CMK (cell line): Measurements from ENCODE around the gene TMED5.
"Not testable (repeated sequence)": the region's sequence is repeated elsewhere in the genome, so short reads cannot be mapped to it uniquely, and the experiment has no call there.

ENCODE experiments used
- DNase-seq: peaks from one replicate; pipeline ENCODE4 v3.0.0-alpha.2; 2010; ENCODE audit warnings: low read depth

Gene TMED5

GRCh38 chr1:93179886-93180722, at the start of gene TMED5:
TSS of gene TMED5 (minus strand) at chr1:93180413. CDS start at chr1:93180242, 171 bp downstream.
- peak; percentile 78 for DNase-seq

GRCh38 chr1:93223023-93223675, 42.9 kb upstream of the TMED5 start:
- no peak for DNase-seq

DNA sequence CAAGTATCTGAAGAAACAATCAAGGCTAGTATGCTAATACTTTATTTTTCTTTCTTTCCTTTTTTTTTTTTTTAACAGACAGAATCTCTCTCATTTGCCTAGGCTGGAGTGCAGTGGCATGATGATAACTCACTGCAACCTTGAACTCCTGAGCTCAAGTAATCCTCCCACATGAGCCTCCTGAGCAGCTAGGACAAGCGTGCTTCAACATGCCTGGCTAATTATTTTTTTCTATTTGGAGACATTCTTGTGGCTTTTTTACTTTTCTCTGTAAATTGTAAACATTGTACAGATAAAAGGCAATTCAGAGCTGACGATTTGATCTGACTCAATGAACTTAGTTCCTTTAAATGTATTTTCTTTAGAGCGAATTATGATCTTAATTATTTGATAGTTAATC, 41.7 kb upstream of the TMED5 start:
- DNase-seq, result no peak

DNA sequence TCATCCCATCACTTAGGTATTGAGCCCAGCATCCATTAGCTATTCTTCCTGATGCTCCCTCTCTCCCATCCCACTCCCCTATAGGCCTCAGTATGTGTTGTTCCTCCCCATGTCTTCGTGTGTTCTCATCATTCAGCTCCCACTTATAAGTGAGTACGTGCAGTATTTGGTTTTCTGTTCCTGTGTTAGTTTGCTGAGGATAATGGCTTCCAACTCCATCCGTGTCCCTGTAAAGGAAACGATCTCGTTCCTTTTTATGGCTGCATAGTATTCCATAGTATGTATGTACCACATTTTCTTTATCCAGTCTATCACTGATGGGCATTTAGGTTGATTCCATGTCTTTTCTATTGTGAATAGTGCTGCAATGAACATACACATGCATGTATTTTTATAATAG, 40.5 kb upstream of the TMED5 start:
- DNase-seq, result not testable (repeated sequence)

DNA sequence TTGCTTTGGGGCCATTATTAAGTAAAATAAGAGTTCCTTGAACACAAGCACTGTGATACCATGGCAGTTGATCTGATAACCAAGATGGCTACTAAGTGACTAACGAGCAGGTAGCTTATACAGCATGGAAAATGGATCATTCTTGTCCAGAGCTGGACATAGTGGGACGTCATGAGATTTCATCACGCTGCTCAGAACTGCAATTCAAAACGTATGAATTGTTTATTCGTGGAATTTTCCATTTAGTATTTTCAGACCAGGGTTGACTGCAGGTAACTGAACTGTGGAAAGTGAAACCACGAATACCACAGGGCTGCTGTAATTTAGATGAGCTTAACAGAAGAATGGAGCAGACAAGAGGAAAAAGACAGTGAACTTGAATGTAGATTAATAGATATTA, 39.2 kb upstream of the TMED5 start:
- no peak for DNase-seq

GRCh38 chr1:93215322-93215721, 35.1 kb upstream of the TMED5 start:
- DNase-seq, result no peak

- no peak for DNase-seq
Observed at GRCh38 chr1:93207211-93207610, 27.0 kb upstream of the TMED5 start.

DNA sequence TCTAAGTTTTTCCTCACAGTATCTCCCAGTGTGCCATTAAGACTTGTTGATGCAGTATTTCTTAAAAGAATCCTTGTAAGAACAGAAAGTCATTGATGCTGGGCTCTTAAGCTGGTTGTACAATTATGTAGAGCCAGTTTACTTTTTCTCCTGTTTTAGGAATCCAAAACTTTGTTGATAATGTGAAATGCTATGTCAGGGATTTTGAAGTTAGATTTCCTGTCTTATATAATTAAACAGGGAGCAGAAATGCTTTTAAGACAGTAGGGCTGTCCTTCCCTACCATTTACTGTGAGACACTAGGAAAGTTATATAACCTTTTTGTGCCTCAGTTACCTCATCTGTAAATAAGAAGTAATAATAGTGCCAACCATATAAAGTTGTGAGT, 26.3 kb upstream of the TMED5 start:
- no peak for DNase-seq

DNA sequence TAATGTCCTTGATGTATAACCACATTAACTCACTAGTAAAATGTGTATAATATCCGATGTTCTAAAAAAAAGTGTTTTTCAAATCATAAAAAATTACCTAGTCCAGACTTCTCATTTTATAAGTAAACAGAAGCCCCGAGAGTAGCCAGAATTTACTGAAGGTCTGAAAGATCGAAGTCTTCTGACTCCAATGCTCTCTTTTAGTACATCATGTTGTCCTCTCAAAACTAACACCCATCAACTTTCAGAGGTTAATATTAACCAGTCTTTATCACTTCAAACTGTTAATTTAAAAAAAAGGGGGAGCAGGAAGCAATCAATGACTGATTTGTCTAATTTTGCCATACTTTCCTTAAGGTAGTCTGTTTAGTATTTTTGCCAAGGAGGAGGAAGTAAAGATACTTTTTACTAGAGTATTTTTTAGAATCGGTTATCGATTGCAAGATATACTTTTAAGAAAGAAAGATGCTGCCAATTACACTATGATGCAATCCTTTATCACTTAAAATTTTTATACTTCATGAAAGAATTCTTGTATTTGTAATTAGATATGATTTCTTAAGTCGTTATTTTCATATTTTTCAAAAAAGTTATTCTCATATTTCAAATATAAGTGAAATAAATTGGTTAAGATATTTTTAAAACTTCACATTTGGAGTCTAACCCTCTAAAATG, 25.8 kb upstream of the TMED5 start:
- DNase-seq, result no peak

DNA sequence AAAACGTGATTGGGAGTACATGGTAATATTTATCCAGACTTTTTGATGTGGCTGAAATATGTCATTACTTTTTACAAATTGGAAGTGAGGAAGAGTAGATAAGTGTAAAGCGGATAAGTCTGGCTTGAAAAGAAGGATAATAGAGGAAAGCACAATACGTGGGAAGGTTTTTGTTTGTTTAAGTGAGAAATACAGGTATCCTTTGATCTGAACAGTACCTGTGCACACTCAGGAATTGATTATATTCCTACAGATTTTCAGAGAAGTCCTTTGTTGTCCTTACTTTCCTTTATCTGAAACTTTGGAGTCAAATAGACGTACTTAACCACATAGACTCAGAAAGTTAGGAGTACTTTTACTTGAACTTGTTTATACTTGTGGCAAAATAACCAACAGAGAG, 20.5 kb upstream of the TMED5 start:
- DNase-seq, result no peak

- DNase-seq, result no peak
Observed at GRCh38 chr1:93200086-93200620, 19.9 kb upstream of the TMED5 start.

- DNase-seq, result no peak
Observed at GRCh38 chr1:93199150-93199549, 18.9 kb upstream of the TMED5 start.

- no peak for DNase-seq
Observed at GRCh38 chr1:93196591-93196990, 16.4 kb upstream of the TMED5 start.

GRCh38 chr1:93194231-93194990, 14.2 kb upstream of the TMED5 start:
- DNase-seq, result no peak

DNA sequence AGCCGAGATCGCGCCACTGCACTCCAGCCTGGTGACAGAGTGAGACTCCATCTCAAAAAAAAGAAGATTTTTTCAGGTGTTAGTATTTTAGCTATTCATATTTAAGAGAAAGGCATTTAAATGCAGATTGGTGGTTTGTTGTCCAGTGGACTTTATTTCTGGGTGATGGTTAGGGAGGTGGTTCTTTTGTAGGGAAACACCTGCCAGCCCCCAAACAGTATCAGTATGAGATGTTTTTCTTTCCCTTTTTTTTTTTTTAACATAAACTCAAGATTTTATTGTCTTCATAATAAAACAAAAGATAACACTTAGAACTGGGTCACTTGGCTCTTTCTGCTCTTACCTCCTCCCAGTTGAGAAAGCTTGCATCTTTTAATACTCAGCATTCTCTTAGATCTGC, 10.2 kb upstream of the TMED5 start:
- no peak for DNase-seq

- DNase-seq, result no peak
Observed at GRCh38 chr1:93186667-93187066, 6.5 kb upstream of the TMED5 start.

DNA sequence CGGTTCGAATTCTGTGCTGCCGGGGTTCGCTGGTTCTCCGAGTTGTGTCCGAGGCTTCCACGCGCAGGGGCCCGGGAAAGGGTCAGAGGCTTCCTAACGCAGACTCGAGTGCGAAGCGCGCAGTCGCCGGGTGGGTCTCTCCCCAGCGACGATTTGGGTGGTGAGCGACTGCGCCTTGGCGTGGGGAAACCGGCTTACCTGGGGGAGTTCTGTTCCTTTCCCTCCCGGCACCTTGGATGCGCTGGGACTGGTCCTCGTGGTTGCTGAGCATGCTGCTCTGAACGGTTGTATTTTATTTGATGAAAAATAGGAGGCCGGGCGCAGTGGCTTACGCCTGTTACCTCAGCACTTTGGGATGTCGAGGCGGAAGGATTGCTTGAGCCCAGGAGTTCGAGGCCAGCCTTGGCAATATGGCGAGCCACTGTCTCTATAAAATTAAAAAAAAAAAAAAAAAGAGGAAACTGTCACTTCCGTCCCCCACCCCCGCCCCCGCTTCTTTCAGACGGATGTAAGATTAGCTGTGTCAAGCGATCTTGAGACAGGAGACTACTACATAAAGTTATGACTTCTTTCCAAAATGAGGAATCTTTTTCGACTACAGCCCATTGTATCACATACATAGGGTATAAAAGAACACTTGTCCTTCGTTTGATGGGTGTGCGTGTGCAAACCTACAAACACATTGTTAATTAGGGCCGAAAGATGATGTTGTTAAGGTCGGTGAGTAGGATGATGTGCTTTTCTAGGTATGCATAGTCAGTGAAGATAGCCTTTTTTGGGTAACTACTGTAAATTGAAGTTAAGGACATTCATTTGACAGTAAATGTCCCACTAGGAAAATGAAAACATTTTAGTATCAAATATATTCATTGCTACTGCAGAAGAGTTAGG, 755 bp upstream of the TMED5 start, which contains the start of gene CCDC18:
CCDC18 (plus strand) TSS at position 2 of the 891 bp plus-strand sequence. CDS start 2,638 bp downstream, outside the sequence.
- DNase-seq, result peak; percentile 20

- DNase-seq, result no peak
Observed at GRCh38 chr1:93178418-93178817, 1.8 kb downstream of the TMED5 start.

- no peak for DNase-seq
Observed at GRCh38 chr1:93177991-93178390, 2.2 kb downstream of the TMED5 start.

GRCh38 chr1:93174638-93175037, 5.6 kb downstream of the TMED5 start:
- DNase-seq, result not testable (repeated sequence)

GRCh38 chr1:93172778-93173177, 7.4 kb downstream of the TMED5 start:
- no peak for DNase-seq
